GM10248 (cell line): ENCODE data around the gene SLA2.

Source experiments
- CTCF ChIA-PET: fragments of 300-600 bp; sonication (Branson Sonifier 250); formaldehyde crosslinking; extraction: SDS; loops from one replicate; lab custom pipeline; 2021; ENCODE audit warnings: antibody characterized with exemption; lab: Yijun Ruan, JAX
- POLR2A ChIA-PET: fragments of 350-650 bp; sonication (Branson Sonifier 250); formaldehyde crosslinking; extraction: SDS; loops from one replicate; lab custom pipeline; 2020; ENCODE audit warnings: antibody characterized with exemption; lab: Yijun Ruan, JAX
- DNase-seq: peaks from one replicate; pipeline ENCODE4 v3.0.0; 2012; ENCODE audit errors: extremely low spot score
- CTCF ChIP-seq: IDR thresholded peaks from 2 replicates; pipeline ENCODE4 v1.5.1; 2012; ENCODE audit warnings: mild to moderate bottlenecking, low read depth; ENCODE audit errors: extremely low read depth, missing control alignments, control extremely low read depth

SLA2 gene

GRCh38 chr20:36582322-36582721 is 63.7 kb downstream of the SLA2 start:
- ChIA-PET CTCF (no interaction called here), POLR2A (no interaction called here)
- no peak for DNase-seq
- no peak for TF ChIP-seq CTCF

GRCh38 chr20:36579996-36580545 is 65.9 kb downstream of the SLA2 start:
- CTCF ChIA-PET = interaction anchor here (4.8 kb wide), 1 partner anchor 9 kb away, joined by 29 read pairs; no protein-coding TSS in a partner anchor

GRCh38 chr20:36578356-36579041 is 67.5 kb downstream of the SLA2 start:
- POLR2A ChIA-PET = interaction anchor here (0.7 kb wide), 1 partner anchor 26 kb away, joined by 3 read pairs; no protein-coding TSS in a partner anchor
- DNase-seq = no peak
- CTCF ChIA-PET = interaction anchor here (0.7 to 4.8 kb wide), 4 partner anchors 11 to 27 kb away, joined by 3 to 29 read pairs (median 16); partner anchors contain the start of gene RAB5IF
- no peak for TF ChIP-seq CTCF

More at GRCh38 chr20:36579996-36580545, 65.9 kb downstream of the SLA2 start:
- no peak for DNase-seq
- POLR2A ChIA-PET = interaction anchor here (0.6 kb wide), 1 partner anchor 9 kb away, joined by 4 read pairs; no protein-coding TSS in a partner anchor
- no peak for TF ChIP-seq CTCF

GRCh38 chr20:36576081-36576445 is 69.9 kb downstream of the SLA2 start:
- ChIA-PET CTCF (interaction anchor here (1.0 to 4.8 kb wide), 5 partner anchors 13 to 40 kb away, joined by 3 to 29 read pairs (median 15); partner anchors contain the start of gene RAB5IF), POLR2A (interaction anchor here (0.6 to 1.0 kb wide), 2 partner anchors 12 to 292 kb away, joined by 3 to 12 read pairs; no protein-coding TSS in a partner anchor)
- no peak for DNase-seq
- no peak for TF ChIP-seq CTCF

- DNase-seq = peak; percentile 58
- POLR2A ChIA-PET = interaction anchor here (0.6 to 2.4 kb wide), 2 partner anchors 20 to 30 kb away, joined by 6 to 7 read pairs; no protein-coding TSS in a partner anchor
- no peak for TF ChIP-seq CTCF
- CTCF ChIA-PET = interaction anchor here (1.4 to 4.0 kb wide), 5 partner anchors 13 to 31 kb away, joined by 3 to 21 read pairs (median 6); partner anchors contain the start of gene RAB5IF
These were observed 71.4 kb downstream of the SLA2 start for GRCh38 chr20:36574366-36575135.
